Testis (tissue), 3 donors: Measurements from ENCODE around the gene CBX2. TPM values are rescaled to one million over a fixed set of nuclear protein-coding genes. Genes with fewer than 3 reads are reported as not detected.

Experiments used
- DNase-seq: peaks from one replicate; pipeline ENCODE4 v3.0.0-alpha.2; 2019
- H3K27ac ChIP-seq, 2 donors: fragments of 200-600 bp; sonication (generic); one replicate each; pipeline ENCODE4 v1.5.1; 2019
- H3K27me3 ChIP-seq: fragments of 200-600 bp; sonication (generic); one replicate; pipeline ENCODE4 v1.5.1; 2019
- H3K36me3 ChIP-seq: fragments of 200-600 bp; sonication (generic); one replicate; pipeline ENCODE4 v1.5.1; 2017; ENCODE audit warnings: low read depth; ENCODE audit errors: missing control alignments
- H3K4me1 ChIP-seq: fragments of 200-600 bp; sonication (generic); one replicate; pipeline ENCODE4 v1.5.1; 2019
- H3K4me3 ChIP-seq, 2 donors: fragments of 200-600 bp; sonication (generic); one replicate each; pipeline ENCODE4 v1.5.1; 2017 to 2019
- H3K9me3 ChIP-seq: fragments of 200-600 bp; sonication (generic); one replicate; pipeline ENCODE4 v1.5.1; 2017
- POLR2A ChIP-seq: fragments of 450-650 bp; IDR thresholded peaks from one replicate; pipeline ENCODE4 v1.6.1; 2017; ENCODE audit warnings: antibody characterized with exemption, mild to moderate bottlenecking, moderate library complexity
- WGBS, 2 donors: methylation state at CpG; one replicate each; pipeline ENCODE4 v1.1.5; 2018; 5-methylcytosine and 5-hydroxymethylcytosine counted together
- intact Hi-C: fragments of 100-400 bp; cut with DNase I; formaldehyde crosslinking; loops from one replicate; pipeline ENCODE4 v1.15.1; 2023; ENCODE audit warnings: low total_unique reads
- polyA plus RNA-seq: library from polyadenylated mRNA; stranded (reverse); fragments of 350-450 nt; fragmentation: Illumina TruSeq; extraction: RNeasy Lipid Tissue Mini Kit (QIAGEN cat#74804); gene quantifications from one replicate; pipeline ENCODE4 v1.2.3, GENCODE V29; 2014; ENCODE audit warnings: low read depth, low replicate concordance; ENCODE audit not compliant: insufficient read depth
- total RNA-seq, 2 donors: library from RNA; depleted of rRNA; stranded (reverse); fragments of >200 nt; gene quantifications; one replicate each; pipeline ENCODE4 v1.2.3, GENCODE V29; 2016
- TF ChIP-seq, protein P1 (sequence below), 3 experiments: fragments of 450-650 bp in 2 of 3; fragments of 200-600 bp in 1 of 3; sonication (generic) in 1 of 3; IDR thresholded peaks; one replicate each; pipeline ENCODE4 v1.5.1; 2016 to 2019; ENCODE audit warnings: antibody characterized with exemption in 3 of 3, mild to moderate bottlenecking in 2 of 3, moderate library complexity in 1 of 3

Gene CBX2
- total and polyA plus RNA-seq, 3 donors from 2014 or later, result 19.4 to 30.7 (median 27.1) TPM

GRCh38 chr17:79733692-79734070 is 44.3 kb upstream of the CBX2 start:
- WGBS, 2 donors, result 82 to 93% methylated on average over 7 to 9 of the region's 9 CpGs
- Histone ChIP-seq H3K27ac (no peak overlapping the region), H3K27me3 (no peaks in the 10 kb centered on the region), H3K36me3 (no peaks in the 10 kb centered on the region), H3K4me1 (no peaks in the 10 kb centered on the region), H3K9me3 (no peaks in the 10 kb centered on the region), H3K4me3 (no peak overlapping the region)
- DNase-seq, result no peak
- intact Hi-C loops, result no loop called here
- TF ChIP-seq, protein P1, sequence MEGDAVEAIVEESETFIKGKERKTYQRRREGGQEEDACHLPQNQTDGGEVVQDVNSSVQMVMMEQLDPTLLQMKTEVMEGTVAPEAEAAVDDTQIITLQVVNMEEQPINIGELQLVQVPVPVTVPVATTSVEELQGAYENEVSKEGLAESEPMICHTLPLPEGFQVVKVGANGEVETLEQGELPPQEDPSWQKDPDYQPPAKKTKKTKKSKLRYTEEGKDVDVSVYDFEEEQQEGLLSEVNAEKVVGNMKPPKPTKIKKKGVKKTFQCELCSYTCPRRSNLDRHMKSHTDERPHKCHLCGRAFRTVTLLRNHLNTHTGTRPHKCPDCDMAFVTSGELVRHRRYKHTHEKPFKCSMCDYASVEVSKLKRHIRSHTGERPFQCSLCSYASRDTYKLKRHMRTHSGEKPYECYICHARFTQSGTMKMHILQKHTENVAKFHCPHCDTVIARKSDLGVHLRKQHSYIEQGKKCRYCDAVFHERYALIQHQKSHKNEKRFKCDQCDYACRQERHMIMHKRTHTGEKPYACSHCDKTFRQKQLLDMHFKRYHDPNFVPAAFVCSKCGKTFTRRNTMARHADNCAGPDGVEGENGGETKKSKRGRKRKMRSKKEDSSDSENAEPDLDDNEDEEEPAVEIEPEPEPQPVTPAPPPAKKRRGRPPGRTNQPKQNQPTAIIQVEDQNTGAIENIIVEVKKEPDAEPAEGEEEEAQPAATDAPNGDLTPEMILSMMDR (IDR thresholded peaks at IDR 0.05), result no peak
- TF ChIP-seq POLR2A, result no peak

DNA sequence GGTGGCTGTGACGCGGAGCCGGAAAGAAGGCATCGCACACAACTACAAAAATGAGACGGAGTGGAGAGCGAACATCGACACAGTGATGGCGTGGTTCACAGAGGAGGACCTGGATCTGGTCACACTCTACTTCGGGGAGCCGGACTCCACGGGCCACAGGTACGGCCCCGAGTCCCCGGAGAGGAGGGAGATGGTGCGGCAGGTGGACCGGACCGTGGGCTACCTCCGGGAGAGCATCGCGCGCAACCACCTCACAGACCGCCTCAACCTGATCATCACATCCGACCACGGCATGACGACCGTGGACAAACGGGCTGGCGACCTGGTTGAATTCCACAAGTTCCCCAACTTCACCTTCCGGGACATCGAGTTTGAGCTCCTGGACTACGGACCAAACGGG is 42.9 kb upstream of the CBX2 start:
- TF ChIP-seq, protein P1 (IDR thresholded peaks at IDR 0.05), result no peak
- TF ChIP-seq POLR2A, result no peak
- Histone ChIP-seq H3K4me3 (no peak overlapping the region), H3K4me1 (no peaks in the 10 kb centered on the region), H3K27me3 (no peaks in the 10 kb centered on the region), H3K36me3 (no peaks in the 10 kb centered on the region), H3K9me3 (no peaks in the 10 kb centered on the region), H3K27ac (no peak overlapping the region)
- intact Hi-C loops, result no loop called here
- WGBS, 2 donors, result 92 to 98% methylated on average over 32 of the region's 32 CpGs
- DNase-seq, result no peak

GRCh38 chr17:79737046-79737921 is 40.7 kb upstream of the CBX2 start:
- Histone ChIP-seq H3K36me3 (no peaks in the 10 kb centered on the region), H3K4me3 (no peak overlapping the region), H3K27me3 (no peaks in the 10 kb centered on the region), H3K4me1 (peaks cover 3% of the 10 kb centered on the region), H3K9me3 (no peaks in the 10 kb centered on the region), H3K27ac (no peak overlapping the region)
- DNase-seq, result no peak
- TF ChIP-seq, protein P1 (IDR thresholded peaks at IDR 0.05), result no peak
- TF ChIP-seq POLR2A, result no peak
- intact Hi-C loops, result no loop called here
- 89 to 93% methylated on average over 12 to 30 of the region's 30 CpGs for WGBS, 2 donors

GRCh38 chr17:79737922-79738578 is 39.9 kb upstream of the CBX2 start:
- Histone ChIP-seq H3K36me3 (no peaks in the 10 kb centered on the region), H3K4me3 (no peak overlapping the region), H3K27ac (no peak overlapping the region), H3K27me3 (no peaks in the 10 kb centered on the region), H3K9me3 (no peaks in the 10 kb centered on the region), H3K4me1 (peaks cover 3% of the 10 kb centered on the region)
- 78 to 88% methylated on average over 3 to 17 of the region's 17 CpGs for WGBS, 2 donors
- TF ChIP-seq, protein P1 (IDR thresholded peaks at IDR 0.05), result no peak
- TF ChIP-seq POLR2A, result no peak
- no peak for DNase-seq
- intact Hi-C loops, result no loop called here
